GM10266 (cell line): ENCODE measurements around the gene EXOC6.

ENCODE experiments used
- DNase-seq: peaks from one replicate; pipeline ENCODE4 v3.0.0; 2012; ENCODE audit errors: extremely low spot score
- TF ChIP-seq, protein P1 (sequence below): IDR thresholded peaks from 2 replicates; pipeline ENCODE4 v1.5.1; 2012; ENCODE audit warnings: mild to moderate bottlenecking, low read depth; ENCODE audit not compliant: control insufficient read depth, insufficient read depth; ENCODE audit errors: missing control alignments

EXOC6 gene

DNA sequence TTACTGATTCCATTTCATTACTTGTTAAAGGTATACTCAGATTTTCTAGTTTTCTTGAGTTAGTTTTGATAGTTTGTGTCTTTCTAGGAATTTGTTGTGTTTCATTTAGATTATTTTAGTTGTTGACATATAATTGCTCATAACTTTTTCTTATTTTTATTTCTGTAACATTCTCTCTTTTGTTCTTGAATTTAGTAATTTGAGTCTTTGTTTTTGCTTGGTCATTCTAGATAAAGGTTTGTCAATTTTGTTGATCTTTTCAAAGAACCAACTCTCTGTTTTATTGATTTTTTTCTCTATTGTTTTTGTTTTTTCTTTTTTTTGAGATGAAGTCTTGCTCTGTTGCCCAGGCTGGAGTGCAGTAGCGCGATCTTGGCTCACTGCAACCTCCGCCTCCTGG is 7.2 kb downstream of the EXOC6 start:
- TF ChIP-seq, protein P1, sequence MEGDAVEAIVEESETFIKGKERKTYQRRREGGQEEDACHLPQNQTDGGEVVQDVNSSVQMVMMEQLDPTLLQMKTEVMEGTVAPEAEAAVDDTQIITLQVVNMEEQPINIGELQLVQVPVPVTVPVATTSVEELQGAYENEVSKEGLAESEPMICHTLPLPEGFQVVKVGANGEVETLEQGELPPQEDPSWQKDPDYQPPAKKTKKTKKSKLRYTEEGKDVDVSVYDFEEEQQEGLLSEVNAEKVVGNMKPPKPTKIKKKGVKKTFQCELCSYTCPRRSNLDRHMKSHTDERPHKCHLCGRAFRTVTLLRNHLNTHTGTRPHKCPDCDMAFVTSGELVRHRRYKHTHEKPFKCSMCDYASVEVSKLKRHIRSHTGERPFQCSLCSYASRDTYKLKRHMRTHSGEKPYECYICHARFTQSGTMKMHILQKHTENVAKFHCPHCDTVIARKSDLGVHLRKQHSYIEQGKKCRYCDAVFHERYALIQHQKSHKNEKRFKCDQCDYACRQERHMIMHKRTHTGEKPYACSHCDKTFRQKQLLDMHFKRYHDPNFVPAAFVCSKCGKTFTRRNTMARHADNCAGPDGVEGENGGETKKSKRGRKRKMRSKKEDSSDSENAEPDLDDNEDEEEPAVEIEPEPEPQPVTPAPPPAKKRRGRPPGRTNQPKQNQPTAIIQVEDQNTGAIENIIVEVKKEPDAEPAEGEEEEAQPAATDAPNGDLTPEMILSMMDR = no peak
- DNase-seq = no peak

DNA sequence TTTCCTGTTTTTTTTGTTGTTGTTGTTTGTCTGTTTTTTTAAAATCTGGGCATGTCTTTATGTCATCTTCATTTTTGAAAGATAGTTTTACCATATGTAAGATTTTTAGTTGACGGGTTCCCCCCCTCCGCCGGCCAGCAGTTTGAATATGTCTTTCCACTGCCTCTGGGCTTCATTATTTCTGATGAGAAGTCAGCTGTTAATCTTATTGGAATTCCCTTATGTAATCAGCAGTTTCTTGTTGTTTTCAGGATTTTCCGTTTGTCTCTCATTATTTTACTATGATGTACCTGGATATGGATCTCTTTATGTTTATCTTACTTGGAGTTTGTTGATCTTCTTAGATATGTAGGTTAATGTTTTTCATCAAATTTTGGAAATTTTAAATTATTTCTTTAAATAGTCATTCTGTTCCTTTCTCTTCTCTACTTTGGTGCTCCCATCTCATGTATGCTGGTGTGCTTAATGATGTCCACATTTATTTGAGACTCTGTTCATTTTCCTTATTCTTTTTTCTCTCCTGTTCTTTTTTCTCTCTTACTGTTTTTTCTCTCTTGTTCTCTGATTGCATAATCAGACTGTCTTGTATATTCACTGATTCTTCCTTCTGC is 9.7 kb downstream of the EXOC6 start:
- DNase-seq = no peak
- TF ChIP-seq, protein P1 = no peak

DNA sequence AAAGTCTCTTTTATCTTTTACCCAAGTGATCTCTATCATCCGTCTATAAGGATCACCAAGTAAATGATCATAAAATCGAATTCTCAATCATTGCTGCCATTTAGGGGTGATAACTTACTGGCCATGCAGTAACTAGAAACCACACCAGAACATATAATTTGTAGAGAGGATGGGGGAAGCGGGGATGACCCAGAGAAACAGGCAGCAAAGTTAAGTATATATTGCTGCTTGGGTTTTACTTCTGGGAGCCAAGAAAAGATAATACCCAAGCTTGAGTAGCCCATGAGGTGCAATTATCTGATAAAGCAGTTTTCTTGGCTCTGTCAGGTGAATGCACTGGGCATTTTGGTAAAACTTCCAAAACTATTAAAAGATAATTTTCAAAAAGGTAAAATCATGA is 18.9 kb downstream of the EXOC6 start:
- TF ChIP-seq, protein P1 = no peak
- no peak for DNase-seq

DNA sequence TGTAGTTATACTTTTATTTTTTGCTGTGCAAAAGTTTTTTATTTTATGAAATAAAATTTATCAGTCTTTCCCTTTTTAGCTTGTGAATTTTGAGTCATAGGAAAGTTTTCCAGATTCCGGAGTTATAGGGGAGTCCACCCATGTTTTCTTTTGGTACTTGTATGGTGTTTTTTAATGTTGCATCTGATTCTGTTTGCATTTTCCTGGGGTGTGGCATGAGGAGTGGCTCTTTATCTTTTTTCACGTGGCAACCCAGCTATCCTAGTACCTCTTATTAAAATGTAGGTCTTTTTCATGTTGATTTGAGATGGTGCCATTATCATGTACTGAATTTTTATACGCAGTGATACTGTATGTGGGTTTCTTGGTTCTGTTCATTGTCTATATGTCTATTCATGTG is 19.7 kb downstream of the EXOC6 start:
- DNase-seq = no peak
- TF ChIP-seq, protein P1 = no peak

DNA sequence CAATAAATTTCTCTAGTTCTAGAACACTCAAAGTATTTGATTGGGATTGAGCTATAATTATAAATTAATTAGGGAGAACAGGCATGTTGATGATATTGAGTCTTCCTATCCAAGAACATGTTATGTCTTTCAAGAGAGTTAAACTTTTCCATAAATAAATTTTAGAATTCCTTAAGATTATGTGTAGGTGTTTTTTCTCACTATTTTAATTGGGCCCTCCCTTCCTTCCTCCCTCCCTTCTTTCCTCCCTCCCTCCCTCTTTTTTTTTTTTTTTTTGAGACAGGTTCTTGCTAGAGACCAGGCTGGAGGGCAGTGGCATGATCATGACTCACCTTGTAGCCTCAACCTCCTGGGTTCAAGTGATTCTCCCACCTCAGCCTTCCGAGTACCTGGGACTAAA is 20.2 kb downstream of the EXOC6 start:
- TF ChIP-seq, protein P1 = no peak
- DNase-seq = no peak

DNA sequence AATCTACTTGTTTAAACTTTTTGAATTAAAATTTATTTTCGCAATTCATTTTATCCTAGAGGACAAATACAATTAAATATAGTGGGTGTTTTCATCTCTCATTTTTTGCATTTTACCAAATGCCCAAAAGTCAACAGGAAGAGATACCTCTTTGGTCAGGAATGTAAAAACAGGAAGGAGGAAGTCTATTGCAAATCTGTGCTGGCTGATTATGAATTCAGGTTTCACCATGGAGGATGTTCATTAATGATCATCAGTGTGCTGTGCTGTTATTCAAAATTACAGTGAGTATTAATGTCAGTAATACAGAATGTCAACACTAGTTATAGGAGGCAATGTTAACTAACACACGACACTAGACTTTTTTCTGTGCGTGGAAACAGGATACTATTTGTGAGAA is 24.7 kb downstream of the EXOC6 start:
- TF ChIP-seq, protein P1 = no peak
- no peak for DNase-seq

DNA sequence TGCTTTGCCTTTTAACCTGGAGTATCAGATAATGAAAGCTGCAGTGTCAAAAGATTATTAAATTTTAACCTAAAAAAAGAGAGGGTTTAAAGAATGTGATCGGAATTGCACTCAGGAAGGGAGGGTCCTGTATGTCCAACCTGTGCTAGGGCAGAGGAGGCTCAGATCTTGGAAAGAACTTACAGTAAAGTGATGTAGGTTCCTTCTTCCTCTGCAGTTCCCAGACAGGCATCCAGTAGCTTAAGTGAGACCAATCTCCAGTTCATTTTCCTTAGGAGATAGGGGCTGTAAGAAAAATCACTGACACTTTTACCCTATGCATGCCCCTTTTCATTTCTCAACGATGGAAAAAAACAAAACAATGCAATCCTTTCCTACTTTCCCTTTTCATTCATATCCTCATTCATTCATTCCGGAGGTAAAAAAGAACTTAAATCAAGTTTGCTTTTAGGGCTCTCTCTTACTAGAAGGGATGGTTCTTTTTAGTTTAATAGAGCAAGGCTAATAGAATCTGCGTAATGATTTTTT is 28.3 kb downstream of the EXOC6 start:
- no peak for DNase-seq
- TF ChIP-seq, protein P1 = no peak
